PC-9 (cell line): Measurements from ENCODE around the gene KCNK13. TPM values are rescaled to one million over a fixed set of nuclear protein-coding genes. Genes with fewer than 3 reads are reported as not detected.
"Not testable (repeated sequence)": the region's sequence is repeated elsewhere in the genome, so short reads cannot be mapped to it uniquely, and the experiment has no call there.

Experiments
- BruUV-seq: library from RNA; stranded (reverse); fragments of 400-500 nt; replicated peaks from 2 replicates; lab custom pipeline; 2021; lab: Mats Ljungman, UMichigan
- CTCF ChIA-PET: fragments of 300-600 bp; sonication (Branson Sonifier 250); formaldehyde crosslinking; loops from one replicate; lab custom pipeline; 2022; ENCODE audit warnings: antibody characterized with exemption; lab: Charles Lee
- POLR2A ChIA-PET: fragments of 300-600 bp; sonication (Branson Sonifier 250); formaldehyde crosslinking; loops from one replicate; lab custom pipeline; 2022; ENCODE audit warnings: antibody characterized with exemption; ENCODE audit not compliant: unreplicated experiment; lab: Charles Lee
- DNase-seq, 2 experiments: peaks; one replicate each; pipeline versions ENCODE4 v3.0.0 to v3.0.0-alpha.2; 2015 to 2022; ENCODE audit warnings: mixed read lengths in 1 of 2
- H2AFZ ChIP-seq: fragments of 200-600 bp; sonication (generic); 2 replicates; pipeline ENCODE4 v1.8.1; 2017; ENCODE audit warnings: antibody characterized with exemption
- H3F3A ChIP-seq: fragments of 200-600 bp; sonication (generic); 2 replicates; pipeline ENCODE4 v1.8.1; 2017; ENCODE audit warnings: antibody characterized with exemption, mild to moderate bottlenecking, low read depth; ENCODE audit not compliant: insufficient read depth
- H3K27ac ChIP-seq: fragments of 200-600 bp; sonication (generic); 2 replicates; pipeline ENCODE4 v1.6.1; 2016; ENCODE audit warnings: mixed run types
- H3K27me3 ChIP-seq: fragments of 200-600 bp; sonication (generic); 2 replicates; pipeline ENCODE4 v1.6.1; 2016; ENCODE audit warnings: low read depth, mixed run types; ENCODE audit not compliant: insufficient read depth
- H3K36me3 ChIP-seq: fragments of 200-600 bp; sonication (generic); 2 replicates; pipeline ENCODE4 v1.6.1; 2016; ENCODE audit warnings: low read depth, mixed run types
- H3K4me1 ChIP-seq: fragments of 200-600 bp; sonication (generic); replicated peaks from 2 replicates; pipeline ENCODE4 v1.6.1; 2016; ENCODE audit warnings: mixed run types; ENCODE audit not compliant: insufficient read depth
- H3K4me2 ChIP-seq: fragments of 200-600 bp; sonication (generic); 2 replicates; pipeline ENCODE4 v1.6.1; 2017; ENCODE audit warnings: mixed run types
- H3K4me3 ChIP-seq: fragments of 200-600 bp; sonication (generic); 2 replicates; pipeline ENCODE4 v1.6.1; 2016; ENCODE audit warnings: mixed run types
- H3K79me2 ChIP-seq: fragments of 200-600 bp; sonication (generic); 2 replicates; pipeline ENCODE4 v1.6.1; 2017; ENCODE audit warnings: low read depth, mixed run types
- H3K9me2 ChIP-seq: fragments of 200-600 bp; sonication (generic); 2 replicates; pipeline ENCODE4 v1.8.1; 2017; ENCODE audit warnings: mild to moderate bottlenecking; ENCODE audit not compliant: insufficient read depth
- H3K9me3 ChIP-seq: fragments of 200-600 bp; sonication (generic); 2 replicates; pipeline ENCODE4 v1.8.1; 2016; ENCODE audit warnings: low read depth; ENCODE audit not compliant: insufficient read depth
- H4K20me1 ChIP-seq: fragments of 200-600 bp; sonication (generic); 2 replicates; pipeline ENCODE4 v1.8.1; 2017; ENCODE audit not compliant: insufficient read depth
- EZH2 ChIP-seq: fragments of 200-600 bp; sonication (generic); IDR thresholded peaks from 2 replicates; pipeline ENCODE4 v1.8.0; 2017; ENCODE audit warnings: antibody characterized with exemption, low read depth
- intact Hi-C: fragments of 100-400 bp; cut with micrococcal nuclease; formaldehyde crosslinking; loops from one replicate; pipeline ENCODE4 v1.10.0; 2022; ENCODE audit not compliant: unreplicated experiment
- total RNA-seq: library from RNA; stranded (reverse); gene quantifications from 2 replicates; pipeline ENCODE4 v1.2.3, GENCODE V29; 2021
- TF ChIP-seq, protein P1 (sequence below): fragments of 200-600 bp; sonication (generic); conservative IDR thresholded peaks from 2 replicates; pipeline ENCODE4 v1.6.1; 2017; ENCODE audit warnings: mixed run types, antibody characterized with exemption, mild to moderate bottlenecking, moderate library complexity

The KCNK13 gene
- total RNA-seq, 1 experiment from 2014 or later = not detected

DNA sequence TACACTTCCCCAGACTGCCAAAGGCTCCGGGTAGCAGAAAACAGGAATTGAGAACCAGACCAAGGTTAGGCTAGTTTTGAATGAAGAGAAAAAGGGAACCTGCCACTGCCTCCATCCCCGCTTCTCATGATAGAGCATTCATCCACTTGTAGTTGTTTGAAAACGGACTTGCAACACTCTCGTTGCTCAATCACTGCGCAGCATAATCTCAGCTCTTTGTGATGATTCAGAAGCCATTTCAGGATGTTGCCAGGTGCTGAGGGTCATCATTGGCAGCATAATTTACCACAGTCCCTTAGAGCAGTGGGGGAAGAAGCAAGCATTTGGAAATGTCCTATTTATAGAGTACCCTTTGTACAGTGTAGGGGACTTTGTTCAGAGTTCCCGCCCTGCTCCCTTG lies 25.6 kb downstream of the KCNK13 start:
- no peaks in the 10 kb centered on the region for H4K20me1 ChIP-seq
- POLR2A ChIA-PET = no interaction called here
- no peaks in the 10 kb centered on the region for H3K9me3 ChIP-seq
- H3K4me1 ChIP-seq = peaks cover 24% of the 10 kb centered on the region
- CTCF ChIA-PET = no interaction called here
- no peaks in the 10 kb centered on the region; the same call in 1 of the 2 replicates for H3F3A ChIP-seq
- peak in 1 of 2 experiments; percentile 85 for DNase-seq
- intact Hi-C loops = no loop called here
- H3K27me3 ChIP-seq = no peaks in the 10 kb centered on the region
- no peak overlapping the region for H3K27ac ChIP-seq
- H2AFZ ChIP-seq = no peak overlapping the region
- TF ChIP-seq, protein P1, sequence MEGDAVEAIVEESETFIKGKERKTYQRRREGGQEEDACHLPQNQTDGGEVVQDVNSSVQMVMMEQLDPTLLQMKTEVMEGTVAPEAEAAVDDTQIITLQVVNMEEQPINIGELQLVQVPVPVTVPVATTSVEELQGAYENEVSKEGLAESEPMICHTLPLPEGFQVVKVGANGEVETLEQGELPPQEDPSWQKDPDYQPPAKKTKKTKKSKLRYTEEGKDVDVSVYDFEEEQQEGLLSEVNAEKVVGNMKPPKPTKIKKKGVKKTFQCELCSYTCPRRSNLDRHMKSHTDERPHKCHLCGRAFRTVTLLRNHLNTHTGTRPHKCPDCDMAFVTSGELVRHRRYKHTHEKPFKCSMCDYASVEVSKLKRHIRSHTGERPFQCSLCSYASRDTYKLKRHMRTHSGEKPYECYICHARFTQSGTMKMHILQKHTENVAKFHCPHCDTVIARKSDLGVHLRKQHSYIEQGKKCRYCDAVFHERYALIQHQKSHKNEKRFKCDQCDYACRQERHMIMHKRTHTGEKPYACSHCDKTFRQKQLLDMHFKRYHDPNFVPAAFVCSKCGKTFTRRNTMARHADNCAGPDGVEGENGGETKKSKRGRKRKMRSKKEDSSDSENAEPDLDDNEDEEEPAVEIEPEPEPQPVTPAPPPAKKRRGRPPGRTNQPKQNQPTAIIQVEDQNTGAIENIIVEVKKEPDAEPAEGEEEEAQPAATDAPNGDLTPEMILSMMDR = no peak
- no peak for TF ChIP-seq EZH2
- no peaks in the 10 kb centered on the region for H3K36me3 ChIP-seq
- no TSS peak for BruUV-seq
- no peaks in the 10 kb centered on the region for H3K79me2 ChIP-seq
- no peaks in the 10 kb centered on the region for H3K9me2 ChIP-seq
- peak overlapping the region; percentile 57 for H3K4me2 ChIP-seq
- no peak overlapping the region for H3K4me3 ChIP-seq

DNA sequence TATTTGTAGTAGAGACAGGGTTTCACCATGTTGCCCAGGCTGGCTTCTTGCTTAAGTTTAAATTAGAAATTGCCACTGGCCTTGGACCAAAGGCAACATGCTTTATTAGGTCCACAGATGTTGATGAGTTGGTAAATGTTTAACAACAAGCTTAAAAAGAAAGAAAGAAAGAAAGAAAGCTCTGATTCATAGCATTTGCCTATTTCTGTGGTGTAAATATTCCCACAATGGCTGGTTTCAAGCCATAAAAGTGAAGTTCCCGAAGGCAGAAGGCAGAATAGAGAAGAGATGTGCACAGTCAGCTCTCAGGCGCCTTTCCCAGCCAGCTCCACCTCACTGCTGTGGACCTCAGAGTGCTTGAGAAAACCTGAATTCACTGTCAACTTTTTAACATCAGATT lies 26.4 kb downstream of the KCNK13 start:
- intact Hi-C loops = no loop called here
- Histone ChIP-seq H3K79me2 (no peaks in the 10 kb centered on the region), H3K27me3 (no peaks in the 10 kb centered on the region), H3K9me2 (no peaks in the 10 kb centered on the region), H3K9me3 (no peaks in the 10 kb centered on the region), H3K27ac (0 out of 2 replicates have a peak overlapping the region, but pooled peaks have one; percentile 37), H3K4me1 (peaks cover 26% of the 10 kb centered on the region), H4K20me1 (no peaks in the 10 kb centered on the region), H3K4me2 (peak overlapping the region; percentile 57; the same call in 1 of the 2 replicates), H3F3A (no peaks in the 10 kb centered on the region; the same call in 1 of the 2 replicates), H2AFZ (no peak overlapping the region), H3K36me3 (no peaks in the 10 kb centered on the region), H3K4me3 (no peak overlapping the region)
- no peak for DNase-seq
- CTCF ChIA-PET = no interaction called here
- BruUV-seq = no TSS peak
- no peak for TF ChIP-seq EZH2
- TF ChIP-seq, protein P1 = no peak
- POLR2A ChIA-PET = no interaction called here

DNA sequence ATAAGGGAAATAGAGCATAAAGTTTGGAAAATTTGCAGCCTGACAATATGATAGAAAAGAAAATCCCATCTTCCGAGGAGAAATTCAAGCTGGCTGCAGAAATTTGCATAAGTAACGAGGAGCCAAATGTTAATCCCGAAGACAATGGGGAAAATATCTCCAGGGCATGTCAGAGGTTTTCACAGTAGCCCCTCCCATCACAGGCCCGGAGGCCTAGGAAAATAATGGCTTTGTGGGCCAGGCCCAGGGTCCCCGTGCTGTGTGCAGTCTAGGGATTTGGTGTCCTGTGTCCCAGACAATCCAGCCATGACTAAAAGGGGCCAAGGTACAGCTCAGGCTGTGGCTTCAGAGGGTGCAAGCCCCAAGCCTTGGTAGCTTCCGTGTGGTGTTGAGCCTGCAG lies 27.7 kb downstream of the KCNK13 start:
- H3K27ac ChIP-seq, H3K4me3 ChIP-seq, intact Hi-C loops, H3K79me2 ChIP-seq, H3K4me2 ChIP-seq, POLR2A ChIA-PET, H3F3A ChIP-seq, BruUV-seq, H2AFZ ChIP-seq, H4K20me1 ChIP-seq, H3K9me3 ChIP-seq, H3K27me3 ChIP-seq, H3K9me2 ChIP-seq, H3K36me3 ChIP-seq, CTCF ChIA-PET, DNase-seq: not testable (repeated sequence)
- peaks cover 38% of the 10 kb centered on the region for H3K4me1 ChIP-seq

DNA sequence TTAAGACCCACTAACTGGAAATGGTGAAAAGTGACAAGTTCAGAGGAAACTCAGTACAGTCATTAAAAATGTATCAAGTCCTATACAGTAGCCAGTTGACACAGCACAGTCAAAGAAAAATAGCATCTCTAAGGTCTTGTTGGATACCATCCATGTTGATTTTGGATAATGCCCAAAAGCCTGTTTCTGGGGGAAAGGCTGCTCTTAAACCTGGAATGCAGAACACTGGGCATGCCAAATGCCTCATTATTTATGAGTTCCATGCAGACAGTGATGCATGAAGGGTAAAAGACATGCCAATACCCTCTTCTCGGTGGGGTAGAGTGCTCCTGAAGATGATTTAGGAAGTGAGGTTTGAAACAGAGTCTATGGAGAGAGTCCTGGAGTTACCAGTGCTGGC lies 29.6 kb downstream of the KCNK13 start:
- no peak overlapping the region for H3K4me3 ChIP-seq
- H3K27ac ChIP-seq = no peak overlapping the region
- no peaks in the 10 kb centered on the region for H3K9me3 ChIP-seq
- H2AFZ ChIP-seq = no peak overlapping the region
- H3K4me1 ChIP-seq = peaks cover 42% of the 10 kb centered on the region
- CTCF ChIA-PET = no interaction called here
- intact Hi-C loops = no loop called here
- TF ChIP-seq, protein P1 = no peak
- TF ChIP-seq EZH2 = no peak
- H3K9me2 ChIP-seq = no peaks in the 10 kb centered on the region
- no peaks in the 10 kb centered on the region for H3K36me3 ChIP-seq
- BruUV-seq = no TSS peak
- H3K4me2 ChIP-seq = peak overlapping the region; percentile 34; the same call in 1 of the 2 replicates
- H3K27me3 ChIP-seq = no peaks in the 10 kb centered on the region
- peak in 1 of 2 experiments; percentile 73 for DNase-seq
- H4K20me1 ChIP-seq = no peaks in the 10 kb centered on the region
- H3K79me2 ChIP-seq = no peaks in the 10 kb centered on the region
- H3F3A ChIP-seq = peaks cover 8% of the 10 kb centered on the region
- POLR2A ChIA-PET = no interaction called here
